NK-92 (cell line): ENCODE measurements around the gene LRRC4.

Source experiments
- DNase-seq: peaks from one replicate; lab custom pipeline; 2025; ENCODE audit not compliant: unreplicated experiment; lab: John Stamatoyannopoulos, UW

Gene LRRC4

DNA sequence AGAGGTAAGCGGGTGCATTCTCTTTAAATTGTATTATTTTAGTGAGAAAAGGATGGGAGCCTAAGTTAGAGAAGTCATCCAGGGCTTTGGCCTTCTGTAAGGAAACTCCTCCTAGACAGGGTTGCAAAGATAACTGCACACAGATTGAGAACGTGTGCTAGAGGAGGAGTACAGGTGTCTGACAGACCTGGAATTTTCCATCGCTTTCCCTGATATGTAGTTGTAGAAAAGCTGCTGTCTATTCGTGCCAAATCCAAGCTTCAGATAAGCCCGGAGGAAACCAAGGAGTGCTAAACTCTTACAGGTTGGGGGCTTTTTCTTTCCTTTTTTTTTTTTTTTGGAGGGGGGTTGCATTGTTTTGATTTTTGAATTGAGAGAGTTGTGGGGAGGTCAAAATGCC, 23.1 kb downstream of the LRRC4 start:
- no peak for DNase-seq

DNA sequence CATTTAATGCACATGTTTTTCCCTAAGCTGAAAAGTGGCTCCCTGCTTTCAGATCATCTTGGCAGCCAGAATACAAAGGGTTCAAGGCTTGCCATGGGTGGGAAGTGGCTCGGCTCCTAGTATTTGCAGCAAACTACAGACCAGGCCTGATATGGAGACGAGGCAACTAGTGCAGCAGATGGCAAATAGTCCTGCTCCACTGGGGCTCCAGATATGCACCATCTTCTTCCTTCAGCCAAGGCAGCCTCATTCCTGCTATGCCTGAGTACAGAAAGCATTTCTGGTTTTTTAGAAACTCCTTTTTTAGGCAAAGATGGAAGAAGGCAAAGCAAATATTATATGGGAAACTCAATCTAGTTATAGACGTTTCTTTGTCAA, 23.9 kb downstream of the LRRC4 start:
- no peak for DNase-seq

DNA sequence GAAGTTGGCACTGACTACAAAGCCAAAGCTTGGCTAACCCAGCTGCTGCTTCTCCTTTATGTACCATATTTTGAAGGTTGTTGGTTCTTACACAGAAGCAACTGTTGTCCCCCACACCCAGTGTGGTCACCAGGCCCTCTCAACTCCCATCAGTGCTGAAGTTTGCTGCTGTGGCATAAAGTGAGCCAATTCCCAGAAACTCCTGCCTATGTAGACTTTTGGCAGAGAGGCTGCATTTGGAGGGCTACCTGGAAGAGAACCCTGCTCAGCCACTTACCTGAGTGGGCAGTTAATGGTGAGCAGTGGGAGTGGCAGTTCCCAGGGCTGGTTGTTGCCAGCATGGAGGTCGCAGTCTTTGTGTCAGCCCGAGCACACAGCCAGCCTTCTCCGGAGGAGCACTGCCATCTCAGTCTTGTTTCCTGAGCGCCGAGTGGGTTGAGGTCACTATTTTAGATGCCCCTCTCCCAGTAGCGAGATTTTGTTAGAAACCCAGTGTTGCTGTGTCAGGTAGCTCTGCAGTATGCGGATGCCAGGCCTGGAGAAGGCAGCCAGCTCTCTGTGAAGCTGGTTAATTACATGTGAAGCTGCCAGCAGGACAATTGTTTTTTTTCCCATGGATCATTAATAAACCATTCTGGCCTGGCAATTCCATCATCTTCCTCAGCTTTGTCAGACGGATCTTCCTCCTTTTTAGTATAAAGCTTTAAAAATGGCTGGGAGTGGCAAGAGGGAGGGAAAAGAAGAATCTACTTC, 24.5 kb downstream of the LRRC4 start:
- no peak for DNase-seq

DNA sequence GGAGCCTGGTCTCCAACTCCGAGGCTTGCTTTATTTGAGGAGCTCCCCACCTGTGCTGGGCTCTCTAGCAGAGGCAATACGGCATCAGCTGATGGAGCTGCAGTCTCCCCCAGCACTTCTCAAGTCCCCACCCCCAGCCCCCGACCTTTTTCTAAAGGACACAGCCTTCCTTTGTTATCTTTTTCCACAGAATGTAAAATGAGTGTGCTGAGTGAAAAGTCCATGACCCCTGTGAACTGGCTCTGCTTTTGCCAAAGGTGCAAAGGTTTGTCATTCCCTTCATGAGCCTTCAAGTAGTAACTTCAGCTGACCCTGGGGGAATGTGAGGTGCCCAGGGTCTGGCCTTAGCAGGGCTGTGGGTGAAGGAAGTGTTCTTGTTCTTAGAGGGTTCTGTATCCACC, 25.5 kb downstream of the LRRC4 start:
- no peak for DNase-seq

DNA sequence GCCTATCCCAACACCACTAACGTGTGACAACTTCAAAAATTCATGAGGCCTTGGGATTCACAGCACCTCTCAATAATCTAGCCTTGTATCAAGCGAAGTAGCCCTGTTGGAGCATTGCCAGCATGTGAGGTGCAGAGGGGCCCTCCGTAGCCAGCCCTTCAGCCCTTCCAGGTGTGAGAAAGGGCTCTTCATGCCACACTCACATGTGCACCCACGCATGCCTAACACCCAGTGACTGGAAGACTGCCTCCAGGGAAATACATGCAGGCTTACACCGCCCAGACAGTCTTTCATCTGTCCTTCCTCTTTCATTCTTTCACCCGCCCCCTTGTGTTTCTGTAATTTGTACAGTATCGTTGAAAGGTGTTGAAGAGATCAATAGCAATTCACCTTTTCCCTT, 26.1 kb downstream of the LRRC4 start:
- no peak for DNase-seq

DNA sequence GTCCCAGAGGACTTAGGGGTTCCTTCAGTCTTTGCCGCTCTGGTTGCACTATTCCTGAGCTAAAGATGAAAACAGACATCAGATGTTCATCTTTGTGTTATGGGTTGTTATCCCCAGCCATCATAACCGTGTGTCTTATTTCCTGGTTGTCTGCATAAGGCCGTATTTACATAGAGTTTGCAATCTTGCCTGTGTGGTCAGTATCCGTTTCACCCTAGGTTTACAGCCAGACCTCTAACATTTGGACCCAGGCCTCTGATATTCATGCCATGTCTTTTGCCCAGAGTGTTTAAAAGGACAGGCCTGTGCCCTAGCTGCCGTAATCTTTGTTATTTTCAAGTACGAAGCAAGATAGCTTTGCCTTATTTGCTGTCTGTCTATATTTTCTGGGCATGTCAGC, 26.6 kb downstream of the LRRC4 start:
- no peak for DNase-seq

DNA sequence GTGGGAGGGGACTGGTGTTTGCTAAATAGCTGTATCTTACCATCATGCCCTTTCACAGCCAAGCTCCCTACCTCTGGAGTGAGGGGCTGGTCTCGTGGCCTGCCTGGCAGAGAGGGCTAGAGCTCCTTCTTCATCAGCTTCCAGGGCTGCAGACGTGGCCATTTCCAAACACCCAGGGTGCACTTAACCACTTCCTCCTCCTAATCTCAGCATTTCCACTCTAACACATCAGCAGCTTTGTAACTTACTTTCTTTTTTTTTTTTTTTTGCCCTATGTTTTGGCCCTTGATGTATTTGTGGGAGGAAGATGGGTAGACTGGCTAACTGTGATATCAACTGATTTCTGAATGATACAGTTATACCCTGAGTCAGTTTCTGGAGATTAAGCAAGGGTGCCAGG, 27.4 kb downstream of the LRRC4 start:
- DNase-seq, result no peak

DNA sequence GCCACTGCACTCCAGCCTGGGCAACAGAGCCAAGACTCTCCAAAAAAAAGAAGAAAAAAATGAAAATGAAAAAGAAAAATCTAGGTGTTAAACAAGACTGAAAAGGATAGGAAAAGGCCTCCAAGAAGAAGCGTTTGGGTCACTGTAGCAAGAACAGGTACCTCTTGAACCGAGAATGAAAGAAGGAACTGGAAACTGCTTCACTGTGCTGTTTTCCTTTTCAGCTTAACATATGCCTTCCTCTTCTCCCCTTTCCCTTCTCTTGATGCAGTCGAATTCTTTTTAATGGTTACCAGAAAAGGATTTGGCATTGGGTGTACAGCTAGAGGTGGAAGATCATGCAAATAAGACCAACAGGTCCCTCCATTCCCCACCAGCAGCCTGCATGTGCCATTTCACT, 28.1 kb downstream of the LRRC4 start:
- no peak for DNase-seq

DNA sequence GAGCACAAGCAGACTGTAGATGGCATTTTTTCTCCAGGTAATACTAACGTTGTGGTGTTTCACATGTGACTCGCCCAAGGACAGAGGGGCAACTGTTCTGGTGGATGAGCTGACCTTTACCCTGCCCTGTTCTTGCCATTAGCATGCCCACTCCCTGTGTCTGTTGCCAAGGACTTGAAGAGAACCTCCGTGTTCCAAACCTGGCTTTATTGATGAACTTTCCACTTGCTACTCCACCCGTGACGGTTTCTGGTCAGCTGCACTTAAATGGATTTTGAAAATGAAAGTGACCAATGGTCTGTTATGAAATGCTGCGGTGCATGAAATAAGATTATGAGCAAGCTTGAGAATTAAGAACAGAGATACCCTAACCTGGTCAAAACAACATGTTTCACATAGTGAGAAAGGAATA, 30.4 kb downstream of the LRRC4 start:
- DNase-seq, result no peak

DNA sequence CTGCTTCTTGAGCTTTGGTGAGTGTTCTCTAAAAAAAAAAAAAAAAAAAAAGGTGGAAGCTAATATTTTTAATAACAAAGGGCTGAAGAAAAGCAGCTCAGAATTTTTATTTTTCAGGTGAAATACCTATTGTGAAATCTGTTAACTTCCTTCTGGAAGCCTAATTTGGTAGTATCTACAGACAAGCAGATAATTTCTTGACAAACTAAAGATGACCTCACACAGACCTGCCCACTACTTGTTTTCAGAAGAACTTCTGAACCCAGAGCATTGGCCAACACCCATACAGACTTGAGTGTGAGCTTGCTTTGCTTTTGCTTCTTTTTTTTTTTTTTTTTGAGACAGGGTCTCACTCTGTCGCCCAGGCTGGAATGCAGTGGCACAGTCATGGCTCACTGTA, 31.2 kb downstream of the LRRC4 start:
- DNase-seq, result no peak

DNA sequence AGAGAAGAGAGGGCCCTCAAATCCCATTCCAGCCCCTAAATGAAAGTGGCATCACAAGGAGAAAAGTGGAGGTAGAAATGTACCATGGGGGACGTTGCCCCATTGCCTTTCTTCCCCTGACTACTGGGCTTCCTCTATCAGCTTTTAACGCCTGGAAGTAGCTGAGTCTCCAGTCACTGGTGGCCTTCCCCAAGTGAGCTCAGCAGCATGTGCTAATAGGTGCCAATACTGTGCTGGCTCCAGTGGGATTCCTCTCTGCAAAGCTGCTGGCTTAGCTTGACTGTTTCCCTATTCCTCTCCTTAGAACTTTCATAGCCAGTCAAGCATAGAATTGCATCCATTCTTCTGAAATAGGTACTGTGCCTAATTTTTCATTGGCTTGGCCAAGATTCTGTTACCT, 32.6 kb downstream of the LRRC4 start:
- DNase-seq, result no peak

DNA sequence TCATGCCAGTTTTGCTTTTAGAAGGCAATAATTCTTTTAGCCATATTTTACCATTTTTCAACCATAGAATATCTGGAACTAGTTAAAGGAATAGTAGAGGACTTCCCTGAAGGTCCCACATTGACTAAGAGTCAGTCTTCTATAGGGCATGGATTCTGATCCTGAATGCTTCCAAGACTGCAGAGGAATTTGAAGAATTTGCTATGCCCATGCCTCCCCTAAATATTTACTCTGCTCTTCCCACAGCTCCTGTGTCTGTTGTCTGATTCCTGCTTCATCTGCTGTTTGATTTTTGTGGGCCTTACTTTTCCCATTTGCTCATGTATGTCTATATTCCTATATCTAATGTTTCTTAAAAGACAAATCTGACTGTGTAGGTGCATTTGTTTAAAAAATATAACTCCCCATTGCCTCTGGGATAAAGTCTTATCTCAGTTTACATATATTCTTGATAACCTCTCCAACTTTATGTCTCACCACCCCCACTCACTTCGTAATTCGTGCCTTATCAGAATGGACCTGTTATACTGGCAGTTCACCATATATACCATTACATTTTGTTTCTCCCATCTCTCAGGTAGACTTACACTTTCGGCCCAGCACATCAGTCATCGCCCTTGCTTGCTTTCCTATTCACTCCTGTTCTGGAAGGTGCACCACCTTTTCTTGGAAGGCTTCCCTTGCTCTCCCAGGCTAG, 33.9 kb downstream of the LRRC4 start:
- DNase-seq, result no peak

DNA sequence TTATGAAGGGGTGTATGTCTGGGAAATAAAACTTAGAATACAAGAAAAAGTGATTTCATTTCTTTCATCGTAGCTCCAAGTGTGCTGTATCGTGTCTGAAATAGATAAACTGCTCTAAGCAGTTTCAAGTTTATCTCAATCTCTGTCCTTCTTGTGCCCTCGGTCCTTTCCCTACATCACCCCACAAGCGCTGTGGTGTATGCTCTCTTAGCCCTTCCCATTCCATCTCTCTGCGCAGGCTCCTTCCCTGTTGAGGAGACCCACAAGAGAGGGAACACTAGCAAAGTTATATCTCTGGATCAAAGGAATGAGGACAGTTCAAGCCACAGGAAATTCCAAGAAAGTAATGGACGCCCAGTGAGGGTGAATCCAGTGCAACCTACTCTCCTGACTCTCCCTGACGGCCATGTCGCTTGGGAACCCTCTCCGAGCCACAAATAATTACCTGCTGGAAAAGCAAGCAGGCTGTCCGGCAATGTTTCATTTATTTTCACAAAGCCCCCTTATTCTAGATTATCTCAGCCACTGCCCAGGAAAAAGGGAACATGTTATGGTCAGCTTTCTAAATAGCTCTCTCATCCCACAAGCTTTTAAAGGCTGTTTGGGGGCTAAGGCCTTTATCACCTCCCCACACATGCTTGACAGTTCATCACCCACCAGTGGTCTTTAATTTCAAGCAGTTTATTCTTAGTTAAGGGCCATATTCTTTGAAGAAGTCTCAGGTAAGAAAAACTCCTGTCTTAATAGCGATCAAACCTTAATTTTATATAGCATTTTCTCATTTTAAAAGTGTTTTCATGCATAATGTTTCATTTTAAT, 34.8 kb downstream of the LRRC4 start:
- no peak for DNase-seq

DNA sequence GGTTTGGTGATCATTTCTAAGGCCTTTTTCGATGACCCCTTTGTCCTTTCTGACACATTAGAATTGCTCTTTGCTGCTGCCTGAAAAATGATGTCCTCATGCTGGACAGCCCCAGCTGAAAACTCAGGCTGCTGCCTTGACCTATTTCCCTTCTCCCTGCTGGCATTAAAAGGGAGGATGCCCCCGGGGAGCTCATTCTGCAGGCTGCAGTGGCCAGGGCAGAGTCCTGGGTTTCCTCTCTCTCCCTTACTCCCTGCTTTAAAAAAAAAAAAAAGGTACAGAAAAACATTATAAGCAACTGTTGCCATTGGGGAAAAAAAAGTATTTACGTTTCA, 35.4 kb downstream of the LRRC4 start:
- DNase-seq, result no peak

DNA sequence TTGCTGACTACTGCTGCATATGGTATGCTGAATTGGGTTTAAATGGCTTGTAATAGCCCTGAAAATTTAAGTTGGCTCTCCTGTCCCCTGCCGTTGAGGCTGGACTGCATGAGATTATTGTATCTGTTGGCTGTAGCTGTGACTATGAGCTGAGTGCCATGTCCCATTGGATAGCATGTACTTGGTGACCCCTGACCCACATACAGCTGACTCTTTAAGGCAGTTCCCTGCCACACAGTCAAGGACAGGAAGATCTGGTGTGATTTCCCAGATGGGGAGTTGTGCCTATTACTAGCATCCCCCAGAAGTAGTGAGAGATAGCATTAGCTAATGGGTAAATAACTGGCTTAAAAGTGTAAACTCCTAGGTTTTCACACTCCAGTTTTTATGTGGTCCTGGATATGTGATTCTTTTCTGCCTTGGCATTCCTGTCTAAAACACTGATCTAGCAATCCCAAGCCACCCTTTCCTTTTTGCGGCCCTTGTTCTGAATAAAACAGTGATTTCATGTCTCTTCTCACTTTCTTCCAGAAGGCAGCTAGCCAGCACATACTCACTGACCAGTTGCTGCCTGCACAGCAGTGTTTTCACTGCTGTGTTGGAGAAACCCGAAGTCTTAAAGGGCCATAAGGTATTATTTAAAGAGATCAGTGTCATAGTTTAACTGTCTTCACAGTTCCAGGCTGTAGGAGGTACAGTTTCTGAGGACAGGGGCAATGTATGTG, 35.9 kb downstream of the LRRC4 start:
- DNase-seq, result no peak

DNA sequence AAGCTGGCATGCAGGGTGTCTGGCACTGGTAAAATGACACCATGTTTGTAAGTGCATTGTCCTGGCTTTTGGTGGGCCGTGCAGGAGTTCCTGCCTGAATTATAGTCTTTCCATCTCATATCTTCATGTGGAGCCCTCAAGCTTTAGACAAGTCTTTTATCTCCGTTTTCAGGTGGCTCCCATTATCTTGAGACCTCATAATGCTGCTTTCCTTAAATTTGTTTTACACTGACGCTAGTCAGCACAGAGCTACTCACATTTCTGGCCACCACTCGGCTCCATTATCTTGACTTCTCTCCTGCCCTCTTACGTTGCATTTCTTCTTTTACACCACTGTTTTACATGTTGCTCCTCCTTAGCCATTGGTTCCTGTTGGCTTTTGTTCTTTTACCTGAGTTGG, 37.2 kb downstream of the LRRC4 start:
- DNase-seq, result no peak

DNA sequence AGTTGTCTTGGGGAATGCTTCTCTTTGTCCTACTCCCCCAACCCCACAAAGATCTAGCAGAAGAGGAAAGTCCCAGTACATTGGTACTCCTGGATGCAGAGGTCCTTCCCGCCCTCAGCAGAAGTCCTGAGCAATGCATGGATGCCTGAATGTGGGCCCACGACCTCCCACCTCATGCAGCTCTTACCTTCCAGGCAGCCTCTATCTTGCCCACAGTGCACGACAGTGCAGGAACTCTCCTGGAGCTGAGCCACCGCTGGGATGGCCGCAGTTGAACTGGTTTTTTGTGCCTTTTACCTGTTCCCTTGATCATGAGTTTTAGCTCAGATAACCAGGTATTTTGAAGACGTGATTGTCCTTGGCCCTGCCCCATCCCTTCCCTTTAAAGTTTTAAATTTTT, 37.9 kb downstream of the LRRC4 start:
- no peak for DNase-seq

DNA sequence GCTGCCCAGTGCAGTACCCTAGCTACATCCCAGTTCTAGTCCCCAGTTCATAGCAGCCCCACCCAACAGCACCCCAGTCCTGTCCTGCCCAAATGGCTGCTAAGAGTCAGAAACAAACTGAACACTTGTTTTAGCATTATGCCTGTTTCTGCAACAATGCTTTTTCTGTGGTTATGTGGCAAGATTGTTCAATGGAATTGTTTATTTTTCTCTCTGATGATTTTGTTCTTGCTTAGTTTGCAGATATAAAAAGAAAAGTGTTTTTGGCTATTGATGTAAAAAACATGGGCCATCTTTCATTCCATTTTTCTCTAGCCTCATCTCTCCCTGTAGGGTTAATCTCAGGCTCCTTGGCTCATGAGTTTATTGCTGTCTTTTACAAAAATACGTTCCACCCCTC, 42.5 kb downstream of the LRRC4 start:
- DNase-seq, result no peak

DNA sequence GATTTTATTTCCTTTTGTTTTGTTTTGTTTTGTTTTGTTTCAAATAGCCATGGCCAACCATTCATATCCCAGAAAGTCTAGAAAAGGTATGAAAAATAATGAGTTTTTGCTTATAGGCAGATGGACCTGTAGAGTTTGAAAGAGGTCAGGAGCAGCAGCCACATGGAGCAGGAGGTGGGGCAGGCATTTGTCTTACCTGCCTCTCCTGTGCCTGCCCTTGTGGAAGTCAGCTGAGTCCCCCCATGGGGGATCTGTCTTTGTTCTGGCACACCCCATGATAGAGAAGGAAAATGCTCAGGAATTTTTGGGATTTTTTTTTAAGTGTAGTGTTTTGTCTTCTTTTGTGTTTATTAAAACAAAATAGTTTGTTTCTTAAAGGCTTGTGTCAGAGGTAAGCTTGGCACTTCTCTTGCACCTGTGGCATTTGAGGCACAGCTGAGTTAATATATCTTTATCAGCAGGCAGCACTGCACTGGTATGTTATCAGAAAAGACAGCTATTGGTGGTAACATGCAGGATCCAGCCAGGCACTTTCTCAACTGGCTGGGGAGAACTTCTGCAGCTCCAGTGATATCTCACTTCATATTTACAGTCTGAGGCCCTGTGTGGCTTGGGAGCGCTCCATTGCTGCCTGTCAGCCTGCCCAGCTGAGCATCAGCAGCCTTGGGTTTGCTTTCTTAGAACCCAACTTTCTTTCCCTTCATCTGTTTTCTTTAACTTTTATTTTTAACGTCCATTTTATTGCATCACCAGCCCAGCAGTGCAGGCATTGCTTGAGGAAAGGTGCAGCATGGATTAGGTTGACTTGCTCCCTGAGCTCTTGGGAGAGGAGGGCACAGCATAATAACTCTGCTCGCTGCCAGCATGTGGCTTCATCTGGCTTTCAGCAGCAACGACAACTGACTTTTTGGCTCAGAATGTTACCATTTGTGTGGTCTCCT, 44.4 kb downstream of the LRRC4 start:
- DNase-seq, result no peak

DNA sequence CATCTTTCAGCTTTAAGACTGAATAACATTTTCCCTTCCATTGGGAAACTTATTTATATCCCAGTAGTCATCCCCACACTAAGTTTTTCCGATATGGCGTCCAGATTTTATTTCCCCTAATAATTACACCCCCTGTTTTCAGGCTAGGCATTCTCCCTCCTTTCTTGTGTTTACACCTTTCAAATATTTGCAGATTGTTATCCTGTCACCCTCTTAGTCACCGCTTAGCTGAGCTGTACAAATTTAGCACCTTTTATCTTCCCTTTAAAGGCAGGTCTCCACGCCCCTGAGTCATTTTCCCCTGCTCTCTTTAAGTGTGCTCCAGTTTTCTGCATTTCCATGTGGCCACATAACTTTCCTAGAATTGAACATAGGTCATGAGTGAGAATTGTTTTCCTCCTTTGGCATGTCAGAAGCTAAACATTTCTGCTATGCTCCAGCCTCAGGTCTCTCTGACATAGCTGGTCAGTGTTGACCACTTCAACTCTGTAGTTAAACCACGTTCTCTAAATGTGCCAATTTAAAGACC, 47.4 kb downstream of the LRRC4 start:
- DNase-seq, result no peak
